NCI-H226 (cell line): Measurements from ENCODE around the gene MISP.

Source experiments
- DNase-seq: peaks from one replicate; pipeline ENCODE4 v3.0.0-alpha.2; 2015

MISP gene

DNA sequence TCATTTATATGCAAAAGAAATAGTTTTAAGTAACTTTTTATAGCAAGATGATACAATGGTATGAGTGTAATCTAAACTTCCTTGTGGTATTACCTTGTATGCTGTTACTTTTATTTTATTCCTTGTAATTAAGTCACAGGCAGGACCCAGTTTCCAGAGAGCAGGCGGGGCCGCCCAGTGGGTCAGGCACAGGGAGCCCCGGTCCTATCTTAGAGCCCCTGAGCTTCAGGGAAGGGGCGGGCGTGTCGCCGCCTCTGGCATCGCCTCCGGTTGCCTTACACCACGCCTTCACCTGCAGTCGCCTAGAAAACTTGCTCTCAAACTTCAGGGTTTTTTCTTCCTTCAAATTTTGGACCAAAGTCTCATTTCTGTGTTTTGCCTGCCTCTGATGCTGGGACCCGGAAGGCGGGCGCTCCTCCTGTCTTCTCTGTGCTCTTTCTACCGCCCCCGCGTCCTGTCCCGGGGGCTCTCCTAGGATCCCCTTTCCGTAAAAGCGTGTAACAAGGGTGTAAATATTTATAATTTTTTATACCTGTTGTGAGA is 60.7 kb downstream of the MISP start:
- no peak for DNase-seq

DNA sequence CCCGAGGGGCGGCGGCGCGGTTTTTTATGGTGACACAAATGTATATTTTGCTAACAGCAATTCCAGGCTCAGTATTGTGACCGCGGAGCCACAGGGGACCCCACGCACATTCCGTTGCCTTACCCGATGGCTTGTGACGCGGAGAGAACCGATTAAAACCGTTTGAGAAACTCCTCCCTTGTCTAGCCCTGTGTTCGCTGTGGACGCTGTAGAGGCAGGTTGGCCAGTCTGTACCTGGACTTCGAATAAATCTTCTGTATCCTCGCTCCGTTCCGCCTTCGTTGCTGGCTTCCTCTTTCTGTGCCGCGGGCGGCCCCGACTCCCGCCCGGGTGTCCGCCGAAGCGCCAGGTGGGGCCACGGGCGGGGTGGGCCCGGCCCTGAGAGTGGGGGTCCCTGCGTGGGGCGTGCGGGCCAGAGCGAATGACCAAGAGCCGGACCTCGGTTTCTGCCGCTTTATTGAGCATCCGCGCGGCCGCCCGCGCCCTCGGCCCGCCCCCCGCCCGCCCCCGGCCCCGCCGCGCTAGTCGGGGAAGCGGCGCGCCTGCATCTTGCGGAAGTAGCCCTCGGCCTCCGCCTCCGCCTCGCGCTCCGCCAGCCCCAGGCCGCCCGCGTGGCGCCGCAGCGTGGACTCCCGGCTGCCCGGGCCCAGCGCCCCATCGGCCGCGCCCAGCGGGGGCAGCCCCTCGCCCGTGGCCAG is 61.3 kb downstream of the MISP start:
- DNase-seq: no peak

DNA sequence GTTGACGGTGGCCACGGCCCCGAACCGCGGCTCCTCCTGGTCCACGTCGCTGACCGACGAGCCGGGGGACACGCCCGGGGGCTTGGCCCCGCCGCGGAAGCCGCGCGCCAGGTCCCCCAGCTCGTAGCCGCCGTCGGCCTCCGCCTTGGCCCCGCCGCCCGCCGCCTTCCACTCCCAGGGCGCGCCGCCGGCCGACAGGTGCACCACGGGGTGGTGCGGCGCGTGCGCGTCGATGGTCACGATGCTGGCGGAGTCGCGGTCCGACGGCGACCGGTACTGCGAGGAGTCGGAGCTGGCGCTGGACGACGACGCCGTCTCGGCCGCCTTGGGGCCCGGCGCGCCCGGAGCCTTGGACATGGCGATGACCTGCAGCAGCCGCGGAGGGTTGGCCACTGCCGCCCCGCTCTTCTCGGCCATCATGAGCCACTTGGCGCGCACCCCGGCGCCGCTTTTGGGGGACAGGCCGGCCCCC is 61.9 kb downstream of the MISP start:
- no peak for DNase-seq

DNA sequence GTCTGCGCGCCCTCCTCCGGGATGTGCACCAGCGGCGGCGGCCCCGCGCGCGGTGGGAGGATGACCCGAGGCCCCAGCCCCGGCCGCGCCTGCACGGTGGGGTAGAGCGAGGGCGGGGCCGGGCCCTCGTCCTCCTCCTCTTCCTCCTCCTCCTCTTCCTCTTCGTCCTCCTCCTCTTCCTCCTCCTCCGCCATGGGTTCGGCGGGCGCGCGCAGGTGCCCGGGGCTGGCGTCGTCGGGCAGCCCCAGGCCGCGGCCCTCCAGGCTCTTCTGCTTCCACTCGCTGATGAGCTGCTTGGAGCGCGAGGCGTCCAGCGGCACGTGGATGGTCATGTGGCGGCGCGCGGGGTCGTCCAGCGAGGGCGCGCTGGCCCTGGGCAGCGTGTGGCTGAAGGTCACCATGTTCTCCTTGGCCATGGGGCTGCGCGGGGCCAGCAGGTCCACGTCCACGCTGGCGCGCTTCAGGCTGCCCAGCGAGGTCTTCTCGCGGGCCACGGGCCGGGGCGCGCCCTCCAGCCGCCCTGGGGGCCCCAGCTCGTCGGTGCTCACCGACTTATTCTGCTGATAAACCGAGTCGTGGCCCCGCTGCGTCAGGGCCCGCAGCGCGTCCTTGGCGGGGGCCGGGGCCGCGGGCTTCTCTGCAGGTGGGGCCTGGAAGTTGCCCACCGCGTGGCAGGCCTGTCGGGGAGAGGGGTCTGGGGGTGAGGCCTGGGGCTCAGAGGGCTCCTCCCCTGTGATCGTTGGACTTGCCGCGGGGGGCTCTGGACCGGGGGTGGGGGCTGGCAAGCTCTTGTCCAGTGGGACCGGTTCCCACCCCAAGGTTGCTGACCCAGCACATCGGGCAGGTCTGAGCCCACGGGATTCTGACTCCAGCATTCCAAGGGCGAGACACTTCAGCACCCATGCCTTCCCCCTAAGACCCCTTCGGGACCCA is 62.6 kb downstream of the MISP start:
- no peak for DNase-seq
